ENCODE data around the gene PTPN18.

- peak in 1 of 4 donors; percentile 13 for TF ChIP-seq POLR2AphosphoS5 (IDR thresholded peaks at IDR 0.05)
- TF ChIP-seq, protein P1, sequence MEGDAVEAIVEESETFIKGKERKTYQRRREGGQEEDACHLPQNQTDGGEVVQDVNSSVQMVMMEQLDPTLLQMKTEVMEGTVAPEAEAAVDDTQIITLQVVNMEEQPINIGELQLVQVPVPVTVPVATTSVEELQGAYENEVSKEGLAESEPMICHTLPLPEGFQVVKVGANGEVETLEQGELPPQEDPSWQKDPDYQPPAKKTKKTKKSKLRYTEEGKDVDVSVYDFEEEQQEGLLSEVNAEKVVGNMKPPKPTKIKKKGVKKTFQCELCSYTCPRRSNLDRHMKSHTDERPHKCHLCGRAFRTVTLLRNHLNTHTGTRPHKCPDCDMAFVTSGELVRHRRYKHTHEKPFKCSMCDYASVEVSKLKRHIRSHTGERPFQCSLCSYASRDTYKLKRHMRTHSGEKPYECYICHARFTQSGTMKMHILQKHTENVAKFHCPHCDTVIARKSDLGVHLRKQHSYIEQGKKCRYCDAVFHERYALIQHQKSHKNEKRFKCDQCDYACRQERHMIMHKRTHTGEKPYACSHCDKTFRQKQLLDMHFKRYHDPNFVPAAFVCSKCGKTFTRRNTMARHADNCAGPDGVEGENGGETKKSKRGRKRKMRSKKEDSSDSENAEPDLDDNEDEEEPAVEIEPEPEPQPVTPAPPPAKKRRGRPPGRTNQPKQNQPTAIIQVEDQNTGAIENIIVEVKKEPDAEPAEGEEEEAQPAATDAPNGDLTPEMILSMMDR (IDR thresholded peaks at IDR 0.05), result no peak
Measured at GRCh38 chr2:130385709-130386108, 29.9 kb downstream of the PTPN18 start.

Data from sigmoid colon (tissue), 4 donors.